HG02884 (cell line): Measurements from ENCODE around the gene PDE3B.
"Not testable (repeated sequence)": the region's sequence is repeated elsewhere in the genome, so short reads cannot be mapped to it uniquely, and the experiment has no call there.

ENCODE experiments used
- ATAC-seq: cut with Tn5 transposase; IDR thresholded peaks from one replicate; pipeline ENCODE4 v1.9.1; 2021; ENCODE audit warnings: mild to moderate bottlenecking, moderate library complexity; ENCODE audit not compliant: unreplicated experiment

Gene PDE3B

DNA sequence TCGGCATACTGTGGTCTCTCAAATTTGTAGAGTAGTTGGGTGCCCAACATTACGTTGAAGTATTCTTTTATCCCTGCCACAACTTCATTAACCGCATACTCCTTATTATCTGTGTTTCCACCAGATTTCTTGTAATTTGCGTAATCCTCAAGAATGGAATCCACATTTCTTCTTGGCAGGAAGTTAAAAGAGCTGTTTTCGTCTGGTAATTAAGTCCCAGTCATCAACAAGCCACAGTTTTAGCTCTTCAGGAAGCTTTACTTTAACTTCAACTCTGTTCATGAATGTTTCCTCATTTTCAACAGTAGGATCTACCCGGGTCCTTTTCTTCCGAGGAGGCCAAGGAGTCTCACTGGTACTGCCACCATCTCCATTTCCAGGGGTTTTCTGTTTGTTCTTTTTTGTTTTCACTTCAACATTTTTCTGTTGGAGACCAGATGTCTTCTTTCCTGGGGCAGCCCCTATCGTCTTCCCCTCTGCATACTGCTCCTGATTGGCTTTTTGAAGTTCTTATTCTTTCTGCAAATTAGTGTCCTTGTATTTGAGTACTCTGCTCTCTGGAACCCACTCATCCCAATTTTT, 30.3 kb downstream of the PDE3B start:
- no peak for ATAC-seq

DNA sequence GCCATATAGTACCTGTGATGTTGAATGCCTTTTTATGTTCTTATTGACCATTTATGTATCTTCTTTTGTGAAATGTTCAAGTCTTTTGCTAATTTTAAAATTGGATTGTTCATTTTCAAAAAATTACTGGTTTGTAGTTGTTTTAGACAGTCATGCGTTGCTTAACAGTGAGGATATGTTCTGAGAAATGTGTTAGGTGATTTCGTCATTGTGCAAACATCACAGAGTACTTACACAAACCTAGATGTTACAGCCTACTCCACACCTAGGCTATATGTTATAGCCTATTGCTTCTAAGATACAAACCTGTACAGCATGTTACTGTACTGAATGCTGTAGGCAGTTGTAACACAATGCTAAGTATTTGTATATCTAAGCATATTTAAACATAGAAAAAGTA, 32.5 kb downstream of the PDE3B start:
- no peak for ATAC-seq

GRCh38 chr11:14677146-14677545, 33.5 kb downstream of the PDE3B start:
- ATAC-seq = no peak

GRCh38 chr11:14678350-14678749, 34.7 kb downstream of the PDE3B start:
- no peak for ATAC-seq

DNA sequence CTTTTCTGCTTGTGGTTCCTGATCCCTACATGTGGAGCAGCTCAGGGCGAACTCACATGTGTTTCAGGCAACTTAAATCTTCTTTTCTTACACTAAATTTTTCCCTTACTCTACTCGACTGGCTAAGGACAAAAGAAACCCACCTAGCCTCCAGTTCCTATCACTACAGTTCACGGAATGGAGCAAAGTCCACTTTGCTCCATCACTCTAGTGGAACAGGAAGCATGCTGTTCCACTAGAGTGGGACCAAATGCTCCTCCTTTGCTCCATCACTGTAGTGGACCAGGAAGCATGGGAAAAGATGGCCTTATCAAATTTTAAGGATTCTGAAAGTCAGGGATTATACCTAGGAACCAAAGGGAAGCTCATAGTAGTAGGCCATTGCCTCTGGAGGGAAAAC, 36.1 kb downstream of the PDE3B start:
- ATAC-seq = no peak

DNA sequence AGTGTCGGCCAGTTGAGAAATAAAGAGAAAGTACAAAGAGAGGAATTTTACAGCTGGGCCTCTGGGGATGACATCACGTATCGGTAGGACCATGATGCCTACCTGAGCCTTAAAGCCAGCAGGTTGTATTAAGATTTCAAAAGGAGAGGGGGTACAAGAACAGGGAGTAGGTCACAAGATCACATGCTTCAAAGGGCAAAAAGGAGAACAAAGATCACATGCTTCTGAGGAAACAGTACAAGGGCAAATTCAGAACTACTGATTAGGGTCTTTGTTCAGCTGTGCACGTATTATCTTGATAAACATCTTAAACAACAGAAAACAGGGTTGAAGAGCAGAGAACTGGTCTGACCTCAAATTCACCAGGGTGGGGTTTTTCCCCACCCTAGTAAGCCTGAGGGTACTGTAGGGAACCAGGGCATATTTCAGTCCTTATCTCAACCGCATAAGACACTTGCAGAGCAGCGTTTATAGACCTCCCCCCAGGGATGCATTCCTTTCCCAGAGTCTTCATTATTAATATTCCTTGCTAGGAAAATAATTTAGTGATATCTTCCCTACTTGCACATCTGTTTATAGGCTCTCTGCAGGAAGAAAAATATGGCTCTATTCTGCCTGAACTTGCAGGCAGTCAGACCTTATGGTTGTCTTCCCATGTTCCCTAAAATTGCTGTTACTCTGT, 40.8 kb downstream of the PDE3B start:
- ATAC-seq = not testable (repeated sequence)

DNA sequence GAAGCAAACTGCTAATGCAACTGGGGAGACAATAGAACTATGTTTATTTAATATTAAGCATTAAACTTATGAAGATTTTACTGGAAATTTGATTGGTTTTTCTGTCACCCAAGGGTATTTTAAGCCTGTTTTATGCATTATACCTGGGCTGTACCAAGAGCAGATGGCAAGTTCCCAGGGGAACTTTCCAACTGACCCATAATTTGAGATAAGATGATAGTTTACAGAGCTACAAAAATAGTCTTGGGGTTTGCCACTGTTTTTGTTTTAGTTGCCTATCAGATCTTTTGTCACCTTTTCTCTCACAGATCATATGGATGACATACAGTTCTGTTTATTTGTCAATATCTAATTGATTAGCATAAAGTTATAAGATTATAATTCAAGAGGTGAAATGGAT, 43.9 kb downstream of the PDE3B start:
- ATAC-seq = no peak

GRCh38 chr11:14687943-14688627, 44.5 kb downstream of the PDE3B start:
- no peak for ATAC-seq

- ATAC-seq = not testable (repeated sequence)
These were observed 52.1 kb downstream of the PDE3B start for GRCh38 chr11:14695656-14696055.

GRCh38 chr11:14698771-14699170, 55.2 kb downstream of the PDE3B start:
- no peak for ATAC-seq

GRCh38 chr11:14700593-14700992, 57.0 kb downstream of the PDE3B start:
- ATAC-seq = no peak

GRCh38 chr11:14702760-14703159, 59.2 kb downstream of the PDE3B start:
- no peak for ATAC-seq

DNA sequence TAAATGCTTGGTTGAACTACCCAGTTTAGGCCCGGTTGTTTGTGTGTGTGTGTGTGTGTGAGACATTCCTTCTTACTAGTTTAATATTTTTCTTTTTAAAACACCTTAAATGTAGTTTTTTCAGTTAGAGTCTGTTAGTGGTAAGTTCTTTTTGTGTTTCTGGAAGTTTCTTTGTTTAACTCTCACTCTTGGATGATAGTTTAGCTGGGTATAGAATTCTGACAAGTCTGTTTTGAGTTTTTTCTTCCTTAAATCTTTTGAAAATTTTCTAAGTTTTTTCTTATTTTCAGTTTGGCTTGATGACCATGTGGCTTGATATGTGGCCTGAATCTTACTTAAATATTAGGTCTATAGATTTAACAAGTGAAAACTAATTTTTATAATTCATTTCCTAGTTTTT, 60.1 kb downstream of the PDE3B start:
- ATAC-seq = no peak

GRCh38 chr11:14705067-14705466, 61.5 kb downstream of the PDE3B start:
- no peak for ATAC-seq

DNA sequence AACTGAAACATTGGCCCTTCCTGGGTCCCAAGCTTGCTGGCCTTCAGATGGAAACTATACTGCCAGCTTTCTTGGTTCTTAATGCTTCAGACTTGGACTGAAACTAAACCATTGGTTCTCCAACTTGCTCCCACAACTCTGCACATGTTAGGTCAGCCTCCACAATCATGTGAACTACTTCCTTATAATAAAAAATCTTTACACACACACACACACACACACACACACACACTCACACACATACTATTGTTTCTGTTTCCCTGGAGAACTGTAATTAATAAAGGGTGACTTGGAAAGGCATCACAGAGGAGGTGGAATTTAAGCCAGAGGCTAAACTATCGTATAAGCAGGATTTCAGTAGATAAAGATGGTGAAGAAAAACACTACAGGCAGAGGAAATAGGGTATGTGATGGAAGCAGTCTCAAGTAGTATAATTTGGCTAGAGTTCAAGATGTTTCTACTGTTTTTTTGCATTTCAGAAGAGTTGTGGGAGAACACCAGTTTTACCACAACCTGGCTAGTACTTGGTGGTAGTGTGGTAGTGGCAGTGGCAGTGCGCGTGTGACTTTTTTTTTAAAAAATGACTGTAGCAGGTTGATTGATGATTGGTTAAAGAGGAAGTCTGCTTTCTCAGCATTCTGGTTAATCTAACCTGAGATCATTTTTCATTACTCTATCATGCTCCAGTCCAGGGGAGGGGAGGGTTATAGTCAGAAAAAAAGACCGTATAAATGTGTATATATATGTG, 70.1 kb downstream of the PDE3B start:
- no peak for ATAC-seq

DNA sequence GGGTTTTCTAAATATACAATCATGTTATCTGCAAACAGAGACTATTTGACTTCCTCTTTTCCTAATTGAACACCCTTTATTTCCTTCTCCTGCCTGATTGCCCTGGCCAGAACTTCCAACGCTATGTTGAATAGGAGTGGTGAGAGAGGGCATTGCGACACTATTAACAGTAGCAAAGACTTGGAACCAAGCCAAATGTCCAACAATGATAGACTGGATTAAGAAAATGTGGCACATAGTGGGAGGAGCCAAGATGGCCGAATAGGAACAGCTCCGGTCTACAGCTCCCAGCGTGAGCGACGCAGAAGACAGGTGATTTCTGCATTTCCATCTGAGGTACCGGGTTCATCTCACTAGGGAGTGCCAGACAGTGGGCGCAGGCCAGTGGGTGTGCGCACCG, 72.1 kb downstream of the PDE3B start:
- ATAC-seq = not testable (repeated sequence)

GRCh38 chr11:14722496-14722895, 78.9 kb downstream of the PDE3B start:
- no peak for ATAC-seq

- no peak for ATAC-seq
These were observed 81.5 kb downstream of the PDE3B start for GRCh38 chr11:14725150-14725549.

DNA sequence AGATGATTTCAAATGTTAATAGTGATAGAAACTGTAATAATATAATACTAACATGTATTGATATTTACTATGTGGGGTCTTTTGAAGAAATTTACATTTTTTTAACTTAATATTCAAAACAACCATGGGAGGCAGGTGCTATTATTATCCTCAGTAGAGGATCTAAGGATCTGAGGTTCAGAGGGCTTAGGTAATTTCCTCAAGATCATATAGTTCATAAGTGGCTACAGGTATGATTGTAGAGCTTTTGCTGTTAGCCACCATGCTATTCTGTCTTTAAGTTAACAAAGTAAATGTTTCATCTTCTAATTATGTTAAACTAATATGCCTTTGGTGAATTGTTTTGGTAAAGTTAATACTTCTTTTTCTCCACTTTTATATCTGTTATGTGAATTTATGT, 83.6 kb downstream of the PDE3B start:
- ATAC-seq = no peak

DNA sequence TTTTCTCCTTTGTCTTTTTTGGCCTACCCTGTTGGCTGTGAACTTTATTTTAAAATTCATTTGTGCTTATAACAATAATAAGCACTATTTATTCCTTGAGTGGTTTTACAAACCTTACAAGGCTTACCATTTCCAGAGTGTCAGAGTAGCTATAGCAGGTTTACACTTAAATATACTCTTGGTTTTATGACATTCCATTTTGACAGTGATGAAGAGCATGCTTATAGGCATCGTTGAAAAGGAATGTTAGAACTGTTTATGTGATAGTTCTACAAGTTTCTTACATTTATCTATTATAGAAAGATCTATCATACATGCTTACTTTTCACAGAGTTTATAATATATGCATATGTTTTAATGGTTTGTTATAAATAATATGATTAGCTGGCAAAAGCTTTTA, 84.1 kb downstream of the PDE3B start:
- ATAC-seq = no peak

DNA sequence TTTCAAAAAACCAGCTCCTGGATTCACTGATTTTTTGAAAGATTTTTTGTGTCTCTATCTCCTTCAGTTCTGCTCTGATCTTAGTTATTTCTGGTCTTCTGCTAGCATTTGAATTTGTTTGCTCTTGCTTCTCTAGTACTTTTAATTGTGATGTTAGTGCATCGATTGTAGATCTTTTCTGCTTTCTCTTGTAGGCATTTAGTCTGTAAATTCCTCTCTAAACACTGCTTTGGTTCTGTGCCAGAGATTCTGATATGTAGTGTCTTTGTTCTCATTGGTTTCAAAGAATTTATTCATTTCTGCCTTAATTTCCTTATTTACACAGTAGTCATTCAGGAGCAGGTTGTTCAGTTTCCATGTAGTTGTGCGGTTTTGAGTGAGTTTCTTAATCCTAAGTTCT, 96.9 kb downstream of the PDE3B start:
- ATAC-seq = not testable (repeated sequence)

GRCh38 chr11:14741195-14741594, 97.6 kb downstream of the PDE3B start:
- no peak for ATAC-seq
